ENCODE results near the gene ABHD14A. TPM values are rescaled to one million over a fixed set of nuclear protein-coding genes. Genes with fewer than 3 reads are reported as not detected.

The ABHD14A gene
- total and polyA plus RNA-seq, 2 experiments from 2014 or later: 17.1 to 55.1 TPM

GRCh38 chr3:51982352-51982837, 7.5 kb downstream of the ABHD14A start:
- Histone ChIP-seq H3K4me2 (peak overlapping the region; percentile 78), H3K79me2 (peaks cover 23% of the 10 kb centered on the region), H2AFZ (peak overlapping the region; percentile 29), H3K27me3 (no peaks in the 10 kb centered on the region), H4K20me1 (ENCODE audit: insufficient read depth, poor library complexity, severe bottlenecking) (no peaks in the 10 kb centered on the region), H3K9me3 (ENCODE audit: low read depth) (no peaks in the 10 kb centered on the region), H3K9me2 (replicated peaks; ENCODE audit: insufficient read depth) (no peaks in the 10 kb centered on the region), H3K4me3 (peak overlapping the region; percentile 37), H3K36me3 (replicated peaks; ENCODE audit: insufficient read depth, low read depth) (no peaks in the 10 kb centered on the region), H3K4me1 (ENCODE audit: insufficient read depth) (peaks cover 30% of the 10 kb centered on the region), H3K27ac (peak overlapping the region; percentile 97)
- no peak for TF ChIP-seq EZH2phosphoT487 (IDR thresholded peaks at IDR 0.05; ENCODE audit: low read depth, severe bottlenecking, unreplicated experiment)
- peak; percentile 52 for TF ChIP-seq CTCF (IDR thresholded peaks at IDR 0.05; ENCODE audit: poor library complexity)
- TF ChIP-seq EZH2 (IDR thresholded peaks at IDR 0.05; ENCODE audit: borderline replicate concordance): no peak
- WGBS (ENCODE audit: low lambda C conversion rate, missing lambda C conversion rate): 10% methylated on average over 4 of the region's 4 CpGs
- peak; percentile 90 for DNase-seq (ENCODE audit: low spot score)

GRCh38 chr3:51982838-51983577, 8.1 kb downstream of the ABHD14A start, which contains the start of gene ACY1:
Gene ACY1, plus strand, starts transcription at chr3:51983535. Its CDS starts 530 bp downstream, at chr3:51984065.
- Histone ChIP-seq H3K27ac (peak within 1 kb of the TSS; percentile 97), H3K4me2 (peak within 1 kb of the TSS; percentile 78), H3K9me2 (replicated peaks; ENCODE audit: insufficient read depth) (no peaks in the 10 kb centered on the region), H3K79me2 (peaks cover 23% of the 10 kb centered on the region), H3K4me1 (ENCODE audit: insufficient read depth) (peaks cover 30% of the 10 kb centered on the region), H3K4me3 (peak within 1 kb of the TSS; percentile 37), H3K9me3 (ENCODE audit: low read depth) (no peaks in the 10 kb centered on the region), H3K36me3 (replicated peaks; ENCODE audit: insufficient read depth, low read depth) (no peaks in the 10 kb centered on the region), H4K20me1 (ENCODE audit: insufficient read depth, poor library complexity, severe bottlenecking) (no peaks in the 10 kb centered on the region), H3K27me3 (no peaks in the 10 kb centered on the region), H2AFZ (peak within 1 kb of the TSS; percentile 42)
- DNase-seq (ENCODE audit: low spot score): peak; percentile 95
- under 1% methylated on average over 64 of the region's 68 CpGs for WGBS (ENCODE audit: low lambda C conversion rate, missing lambda C conversion rate)
- TF ChIP-seq EZH2 (IDR thresholded peaks at IDR 0.05; ENCODE audit: borderline replicate concordance) (no peak), CTCF (IDR thresholded peaks at IDR 0.05; ENCODE audit: poor library complexity) (no peak), EZH2phosphoT487 (IDR thresholded peaks at IDR 0.05; ENCODE audit: low read depth, severe bottlenecking, unreplicated experiment) (no peak)

GRCh38 chr3:51983578-51984268, 8.9 kb downstream of the ABHD14A start:
- peaks cover 23% of the 10 kb centered on the region for H3K79me2 ChIP-seq
- no peaks in the 10 kb centered on the region for H4K20me1 ChIP-seq (ENCODE audit: insufficient read depth, poor library complexity, severe bottlenecking)
- peak overlapping the region; percentile 37 for H3K4me3 ChIP-seq
- H2AFZ ChIP-seq: peak overlapping the region; percentile 42
- no peaks in the 10 kb centered on the region for H3K36me3 ChIP-seq (replicated peaks; ENCODE audit: insufficient read depth, low read depth)
- peak overlapping the region; percentile 78 for H3K4me2 ChIP-seq
- TF ChIP-seq EZH2phosphoT487 (IDR thresholded peaks at IDR 0.05; ENCODE audit: low read depth, severe bottlenecking, unreplicated experiment) (no peak), CTCF (IDR thresholded peaks at IDR 0.05; ENCODE audit: poor library complexity) (no peak), EZH2 (IDR thresholded peaks at IDR 0.05; ENCODE audit: borderline replicate concordance) (no peak)
- DNase-seq (ENCODE audit: low spot score): no peak
- 76% methylated on average over 19 of the region's 22 CpGs for WGBS (ENCODE audit: low lambda C conversion rate, missing lambda C conversion rate)
- H3K27ac ChIP-seq: peak overlapping the region; percentile 97
- no peaks in the 10 kb centered on the region for H3K27me3 ChIP-seq
- H3K9me2 ChIP-seq (replicated peaks; ENCODE audit: insufficient read depth): no peaks in the 10 kb centered on the region
- H3K4me1 ChIP-seq (ENCODE audit: insufficient read depth): peaks cover 30% of the 10 kb centered on the region
- H3K9me3 ChIP-seq (ENCODE audit: low read depth): no peaks in the 10 kb centered on the region

Data from hepatocyte (in vitro differentiated cells).